Keratinocyte (primary cell): ENCODE data around the gene NOVA2. TPM values are rescaled to one million over a fixed set of nuclear protein-coding genes. Genes with fewer than 3 reads are reported as not detected.

ENCODE experiments used
- DNase-seq: peaks from one replicate; pipeline ENCODE4 v3.0.0-alpha.2; 2011; ENCODE audit warnings: low read depth, missing footprints, low spot score
- FAIRE-seq: peaks from 2 replicates; lab custom pipeline; 2011; peaks lifted over from hg19 to GRCh38; lab: Jason Lieb, UNC
- H2AFZ ChIP-seq: 2 replicates; pipeline ENCODE4 v1.6.0; 2012; ENCODE audit warnings: low read length, control low read depth, inconsistent platforms; ENCODE audit not compliant: control insufficient read depth
- H3K27ac ChIP-seq: 2 replicates; pipeline ENCODE4 v1.5.1; 2011; ENCODE audit warnings: low read length; ENCODE audit not compliant: control insufficient read depth, insufficient read depth
- H3K27me3 ChIP-seq: 3 replicates; pipeline ENCODE4 v1.6.0; 2011; ENCODE audit warnings: low read length; ENCODE audit not compliant: control insufficient read depth, insufficient read depth; ENCODE audit errors: extremely low read depth
- H3K36me3 ChIP-seq, 2 experiments: 2 replicates in 1 of 2; 3 replicates in 1 of 2; pipeline ENCODE4 v1.5.1; 2011; ENCODE audit warnings: low read length in 2 of 2, mild to moderate bottlenecking in 1 of 2; ENCODE audit not compliant: control insufficient read depth in 2 of 2, insufficient read depth in 2 of 2; ENCODE audit errors: extremely low read depth in 1 of 2
- H3K4me1 ChIP-seq: 3 replicates; pipeline ENCODE4 v1.5.1; 2011; ENCODE audit warnings: low read length; ENCODE audit not compliant: control insufficient read depth, insufficient read depth; ENCODE audit errors: extremely low read depth
- H3K4me2 ChIP-seq: 3 replicates; pipeline ENCODE4 v1.6.0; 2011; ENCODE audit warnings: low read depth, low read length; ENCODE audit not compliant: control insufficient read depth, insufficient read depth; ENCODE audit errors: extremely low read depth
- H3K4me3 ChIP-seq, 3 experiments: fragments of 200-600 bp in 1 of 3; sonication (generic) in 1 of 3; 2 replicates in 2 of 3; 3 replicates in 1 of 3; pipeline ENCODE4 v1.5.1; 2011 to 2016; ENCODE audit warnings: low read length in 3 of 3, mild to moderate bottlenecking in 3 of 3, control low read depth in 2 of 3, inconsistent platforms in 1 of 3, low read depth in 1 of 3, mixed read lengths in 1 of 3, mixed run types in 1 of 3, moderate library complexity in 1 of 3; ENCODE audit not compliant: control insufficient read depth in 2 of 3, insufficient read depth in 2 of 3; ENCODE audit errors: extremely low read depth in 1 of 3
- H3K79me2 ChIP-seq: 2 replicates; pipeline ENCODE4 v1.6.0; 2012; ENCODE audit warnings: low read length; ENCODE audit not compliant: control insufficient read depth, insufficient read depth
- H3K9ac ChIP-seq: 3 replicates; pipeline ENCODE4 v1.6.0; 2011; ENCODE audit warnings: low read length; ENCODE audit not compliant: control insufficient read depth, insufficient read depth; ENCODE audit errors: extremely low read depth
- H3K9me1 ChIP-seq: 3 replicates; pipeline ENCODE4 v1.6.0; 2011; ENCODE audit warnings: low read length; ENCODE audit not compliant: control insufficient read depth, insufficient read depth; ENCODE audit errors: extremely low read depth
- H3K9me3 ChIP-seq: 2 replicates; pipeline ENCODE4 v1.5.1; 2012; ENCODE audit warnings: low read depth, low read length; ENCODE audit not compliant: control insufficient read depth
- H4K20me1 ChIP-seq: 3 replicates; pipeline ENCODE4 v1.6.0; 2011; ENCODE audit warnings: low read length; ENCODE audit not compliant: control insufficient read depth, insufficient read depth; ENCODE audit errors: extremely low read depth
- CTCF ChIP-seq, 3 experiments: IDR thresholded peaks in 1 of 3; conservative IDR thresholded peaks in 1 of 3; optimal IDR thresholded peaks in 1 of 3; 2 replicates in 2 of 3; 3 replicates in 1 of 3; pipeline versions ENCODE3 to v1.5.1; 2011; ENCODE audit warnings: low read length in 3 of 3, mild to moderate bottlenecking in 3 of 3, moderate library complexity in 2 of 3, control low read depth in 1 of 3, inconsistent platforms in 1 of 3; ENCODE audit not compliant: insufficient read depth in 2 of 3; ENCODE audit errors: extremely low read depth in 1 of 3
- EZH2 ChIP-seq: IDR thresholded peaks from one replicate; pipeline ENCODE4 v1.6.1; 2012; ENCODE audit warnings: inconsistent platforms, mild to moderate bottlenecking, low read length, moderate library complexity
- dilution Hi-C: fragments of 300-500 bp; cut with MboI; formaldehyde crosslinking; loops from one replicate; pipeline ENCODE4 v1.7.0; 2020; ENCODE audit warnings: low sequenced_read_pairs; ENCODE audit not compliant: extremely low pct_ligation_motif_present
- polyA plus RNA-seq, 5 experiments: library from polyadenylated mRNA; depleted of rRNA in 3 of 5; stranded (reverse) in 3 of 5; stranded (forward) in 1 of 5; unstranded in 1 of 5; fragments of >200 nt; gene quantifications; 1 replicate in 1 of 5; 2 replicates in 3 of 5; 3 replicates in 1 of 5; pipeline versions ENCODE4 v1.2.1 to v1.2.3, GENCODE V29; 2011 to 2012; ENCODE audit warnings: missing spikeins in 2 of 5, low read depth in 1 of 5, low replicate concordance in 1 of 5

Gene NOVA2
- polyA plus RNA-seq, 1 donor (not counting 4 experiments of a cell fraction or from before 2014, with no cell fraction given), result not detected

DNA sequence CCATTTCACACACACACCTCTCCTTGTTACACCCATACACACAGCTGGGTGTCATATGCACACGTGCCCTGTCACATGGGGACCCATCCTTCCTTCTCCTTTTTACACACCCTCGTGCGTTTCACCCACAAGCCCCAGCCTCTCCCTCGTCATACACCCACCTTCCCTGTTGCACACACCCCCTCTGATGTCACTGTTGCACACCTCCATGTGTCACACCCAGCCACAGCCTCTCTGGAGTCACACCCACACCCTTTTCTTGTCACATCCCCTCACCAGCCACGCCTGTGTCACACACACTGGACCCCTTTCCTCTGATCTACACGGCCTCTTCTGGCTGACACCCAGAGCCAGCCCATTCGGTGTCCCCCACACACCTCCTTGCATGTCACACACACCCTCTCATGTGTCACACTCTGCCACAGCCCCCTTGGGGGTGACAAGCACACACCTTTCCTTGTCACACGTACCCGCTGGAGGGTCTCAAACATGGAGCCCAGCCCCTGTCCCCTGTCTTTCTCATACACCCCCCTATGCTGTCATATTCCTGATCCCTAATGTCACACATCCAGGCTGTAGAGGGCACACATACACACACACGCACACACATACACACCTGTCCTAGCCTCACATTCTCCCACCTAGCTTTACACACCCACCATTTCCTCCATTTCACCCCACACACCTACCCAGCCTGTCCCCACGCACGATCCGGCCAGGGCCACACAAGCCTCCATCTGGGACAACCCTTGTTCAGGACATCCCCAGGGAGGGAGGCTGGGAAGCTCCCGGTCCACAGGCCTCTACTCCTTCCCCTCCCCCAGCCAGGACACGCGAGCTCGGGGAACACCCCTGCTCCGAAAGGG, 1.4 kb downstream of the NOVA2 start:
- Histone ChIP-seq H3K4me2 (no peak overlapping the region), H3K9ac (no peak overlapping the region), H4K20me1 (no peaks in the 10 kb centered on the region), H3K27ac (no peak overlapping the region), H3K27me3 (peaks cover 33% of the 10 kb centered on the region), H3K4me3 (no peak overlapping the region), H3K79me2 (no peaks in the 10 kb centered on the region), H3K4me1 (peaks cover 3% of the 10 kb centered on the region), H2AFZ (no peak overlapping the region), H3K36me3 (no peaks in the 10 kb centered on the region), H3K9me3 (no peaks in the 10 kb centered on the region), H3K9me1 (no peaks in the 10 kb centered on the region)
- dilution Hi-C loops, result no loop called here
- no peak for DNase-seq
- no peak for TF ChIP-seq CTCF (optimal IDR thresholded peaks at IDR 0.05 in 1 of 3, IDR thresholded peaks at IDR 0.05 in 1 of 3, conservative IDR thresholded peaks at IDR 0.05 in 1 of 3; ENCODE audit: extremely low read depth in 1 of 3, insufficient read depth in 2 of 3, low read length in 3 of 3)
- TF ChIP-seq EZH2, result peak; percentile 62
- no peak for FAIRE-seq

GRCh38 chr19:45971260-45971902, 2.3 kb downstream of the NOVA2 start:
- Histone ChIP-seq H3K79me2 (no peaks in the 10 kb centered on the region), H3K4me3 (no peak overlapping the region), H3K4me2 (no peak overlapping the region), H4K20me1 (no peaks in the 10 kb centered on the region), H3K9me3 (no peaks in the 10 kb centered on the region), H3K27ac (no peak overlapping the region), H3K36me3 (no peaks in the 10 kb centered on the region), H2AFZ (no peak overlapping the region), H3K9me1 (no peaks in the 10 kb centered on the region), H3K9ac (no peak overlapping the region), H3K4me1 (peaks cover 3% of the 10 kb centered on the region), H3K27me3 (peaks cover 33% of the 10 kb centered on the region)
- TF ChIP-seq CTCF (optimal IDR thresholded peaks at IDR 0.05 in 1 of 3, IDR thresholded peaks at IDR 0.05 in 1 of 3, conservative IDR thresholded peaks at IDR 0.05 in 1 of 3; ENCODE audit: extremely low read depth in 1 of 3, insufficient read depth in 2 of 3, low read length in 3 of 3), result no peak
- DNase-seq, result no peak
- FAIRE-seq, result no peak
- dilution Hi-C loops, result no loop called here
